ENCODE measurements around the gene PRKCE.

The PRKCE gene

DNA sequence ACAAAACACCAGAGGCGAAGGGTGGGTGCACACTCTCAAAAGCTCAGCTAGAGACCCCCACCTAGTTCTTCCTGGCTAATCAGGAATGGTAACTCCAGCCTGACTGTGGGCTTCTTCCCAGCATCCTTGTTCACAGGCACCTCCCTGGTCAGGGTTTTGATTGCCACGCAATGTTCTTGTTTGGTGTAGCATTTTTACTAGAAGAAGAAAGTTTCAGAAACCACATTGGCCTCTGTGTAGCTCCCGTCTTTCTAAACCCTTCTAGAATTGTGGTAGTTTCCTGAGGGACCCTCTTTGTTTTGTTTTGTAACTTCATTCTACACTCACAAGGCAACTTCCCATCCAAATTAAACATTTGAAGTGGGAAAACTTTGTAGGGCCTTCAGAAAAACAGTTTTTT lies 391.2 kb downstream of the PRKCE start:
- DNase-seq (ENCODE audit: low read depth in 2 of 2) = no peak

DNA sequence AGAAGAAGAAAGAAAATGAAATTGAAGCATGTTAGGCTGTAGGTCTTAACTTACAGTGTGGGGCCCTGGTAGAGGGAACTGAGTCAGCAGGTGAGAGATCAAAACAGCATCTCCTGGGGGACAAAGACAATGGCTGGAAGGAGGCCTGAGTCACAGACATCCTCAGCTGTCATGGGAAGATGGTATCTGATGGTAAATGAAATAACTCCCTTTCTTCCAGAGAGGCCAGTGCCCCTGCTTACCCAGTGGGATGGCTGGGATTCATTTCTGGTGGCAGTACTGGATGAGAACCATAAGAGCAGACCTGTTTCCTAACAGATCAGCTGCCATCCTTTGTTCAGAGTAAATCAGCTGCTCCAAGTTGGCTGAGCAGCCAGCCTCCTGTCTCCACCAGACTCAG lies 394.4 kb downstream of the PRKCE start:
- no peak for DNase-seq (ENCODE audit: low read depth in 2 of 2)

DNA sequence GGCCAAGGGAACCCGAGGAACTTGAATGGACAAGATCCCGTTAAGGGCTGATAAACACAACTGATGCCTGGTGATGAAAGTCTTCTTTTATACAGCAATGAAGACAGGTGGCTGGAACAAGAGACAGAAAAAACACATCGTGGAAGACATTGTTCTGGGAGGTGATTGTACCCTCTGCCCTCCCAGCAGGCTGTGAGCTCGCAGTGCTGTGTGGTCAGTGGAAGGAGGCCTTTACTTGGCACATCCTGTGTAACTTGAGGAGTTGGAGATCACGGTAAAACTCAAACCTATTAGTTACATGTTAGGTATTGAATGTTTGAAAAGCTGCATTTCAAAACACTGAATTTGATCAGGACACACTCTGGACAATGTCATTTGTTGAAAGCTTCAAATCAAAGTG lies 395.8 kb downstream of the PRKCE start:
- no peak for DNase-seq (ENCODE audit: low read depth in 2 of 2)

DNA sequence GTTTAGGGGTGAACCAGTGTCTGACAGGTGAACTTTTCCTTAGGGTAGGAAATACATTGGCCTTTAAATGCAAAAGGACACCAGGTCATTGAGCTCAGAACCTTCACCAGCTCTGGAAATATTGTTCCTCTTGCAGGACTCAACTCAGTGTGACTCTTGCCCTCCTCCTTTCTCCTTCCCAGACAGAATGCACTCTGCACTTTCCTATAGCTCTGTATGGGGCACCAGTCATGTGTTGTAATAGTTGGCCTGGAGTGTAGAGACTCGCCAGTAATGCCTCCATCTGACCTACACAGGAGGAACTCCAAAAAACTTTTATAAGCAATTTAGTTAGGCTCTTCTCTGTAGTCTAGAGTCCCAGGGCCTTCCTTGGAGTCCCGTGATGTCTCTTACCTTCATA lies 397.2 kb downstream of the PRKCE start:
- no peak for DNase-seq (ENCODE audit: low read depth in 2 of 2)

DNA sequence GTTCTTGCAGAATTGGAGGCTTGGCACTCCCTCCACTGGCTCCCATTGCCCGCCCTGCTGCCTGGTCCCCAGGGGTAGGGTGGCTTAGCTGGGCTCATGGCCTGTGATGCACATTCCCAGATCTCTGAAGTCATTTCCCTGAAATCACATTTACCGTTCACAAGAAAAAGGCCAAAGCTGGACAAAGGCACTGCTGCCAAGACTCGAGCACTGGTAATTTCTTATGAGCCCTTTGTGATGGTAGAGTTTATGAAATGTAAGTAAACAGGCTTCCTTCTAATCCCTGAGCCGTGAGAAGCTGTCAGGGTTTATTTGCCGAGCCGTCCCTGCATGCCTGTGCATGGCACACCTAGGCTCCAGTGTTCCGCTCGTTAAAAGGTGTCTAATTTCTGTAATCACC lies 398.6 kb downstream of the PRKCE start:
- no peak for DNase-seq (ENCODE audit: low read depth in 2 of 2)

DNA sequence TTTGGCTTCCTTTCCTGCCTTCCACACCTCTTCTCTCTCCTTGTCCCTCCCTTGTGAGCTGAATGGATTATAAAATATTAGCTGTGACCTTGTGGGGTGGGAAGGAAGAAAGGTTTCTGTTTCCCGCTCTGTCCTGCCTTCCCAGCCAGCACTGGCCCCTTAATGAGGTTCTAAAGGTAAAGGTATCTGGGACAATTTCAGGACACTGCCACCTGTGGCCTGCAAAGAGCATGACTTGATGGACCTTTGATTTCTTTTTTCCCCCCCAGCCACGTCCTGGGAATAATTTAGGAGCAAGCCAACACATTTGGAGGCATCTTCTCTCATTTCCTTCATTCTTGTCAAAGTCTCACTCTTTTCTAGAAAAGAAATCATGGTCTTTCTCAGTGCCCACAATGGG lies 399.0 kb downstream of the PRKCE start:
- DNase-seq (ENCODE audit: low read depth in 2 of 2) = no peak

DNA sequence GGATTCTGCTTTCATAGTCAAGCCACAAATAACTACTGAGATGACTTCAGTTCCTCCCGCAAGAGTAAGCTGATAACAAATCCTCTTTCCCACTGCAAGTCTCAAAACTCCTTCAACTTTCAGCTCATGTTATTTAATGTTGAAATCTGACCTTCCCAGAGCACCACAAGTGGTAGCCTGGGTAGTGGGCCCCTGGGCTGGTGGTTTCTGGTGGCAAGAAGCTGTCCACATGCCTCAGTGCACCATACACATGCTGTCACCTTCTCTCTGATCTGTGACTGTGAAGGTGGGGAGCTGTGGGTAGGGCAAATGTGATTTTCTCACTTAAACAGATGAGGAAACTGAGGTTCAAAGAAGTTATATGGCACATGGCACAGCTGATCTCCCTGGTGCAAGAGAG lies 399.6 kb downstream of the PRKCE start:
- DNase-seq (ENCODE audit: low read depth in 2 of 2) = no peak

DNA sequence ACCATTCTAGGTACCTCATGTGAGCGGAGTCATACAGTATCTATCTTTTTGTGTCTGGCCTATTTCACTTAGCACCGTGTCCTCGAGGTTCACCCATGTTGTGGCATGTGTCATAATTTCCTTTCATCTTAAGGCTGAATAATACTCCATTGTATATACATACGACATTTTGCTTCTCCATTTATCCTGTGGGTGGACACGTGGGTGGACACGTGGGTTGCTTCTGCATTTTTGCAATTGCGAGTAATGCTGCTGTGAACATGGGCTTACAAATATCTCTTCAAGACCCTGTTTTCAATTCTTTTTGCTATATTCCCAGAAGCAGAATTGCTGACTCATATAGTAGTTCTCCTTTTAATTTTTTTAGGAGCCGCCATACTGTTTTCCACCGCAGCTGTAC lies 402.1 kb downstream of the PRKCE start:
- no peak for DNase-seq (ENCODE audit: low read depth in 2 of 2)

DNA sequence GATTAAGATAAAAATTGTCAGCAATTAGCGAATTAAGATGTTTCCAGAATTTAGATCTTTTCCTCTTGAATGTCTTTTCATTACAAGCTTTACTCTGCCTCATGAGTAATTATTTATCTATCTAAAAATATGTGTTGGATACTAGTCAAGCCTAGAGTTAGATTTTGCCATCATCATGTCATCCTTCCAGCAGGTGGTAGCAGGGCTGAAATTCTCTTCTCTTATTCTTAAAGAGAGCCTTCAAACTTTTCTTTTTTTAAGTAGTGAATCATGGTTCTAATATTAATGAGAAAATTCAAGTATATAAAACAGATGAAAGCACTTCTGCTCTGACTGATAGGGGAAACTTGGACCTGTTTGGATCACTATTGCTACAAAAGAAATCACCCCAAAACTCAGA lies 405.1 kb downstream of the PRKCE start:
- DNase-seq (ENCODE audit: low read depth in 2 of 2) = no peak

DNA sequence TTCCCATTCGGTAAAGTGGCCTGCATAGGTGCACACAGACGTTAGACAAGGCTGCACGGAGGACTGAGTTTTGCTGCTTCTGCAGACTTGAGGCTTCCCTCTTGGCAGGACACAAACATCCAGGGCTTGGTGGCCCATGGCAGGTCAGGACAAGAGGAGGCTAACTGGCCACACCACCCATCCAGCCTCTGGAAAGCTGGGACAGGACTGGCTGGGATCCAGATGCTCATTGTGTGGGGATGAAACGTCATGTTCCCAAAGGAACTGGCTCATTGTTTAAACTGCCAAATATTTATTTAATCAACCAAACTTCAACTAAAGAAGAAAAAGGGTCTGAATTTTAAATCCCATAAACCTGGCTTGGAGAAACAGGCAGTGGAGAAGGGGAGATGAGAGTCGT lies 406.7 kb downstream of the PRKCE start:
- no peak for DNase-seq (ENCODE audit: low read depth in 2 of 2)

DNA sequence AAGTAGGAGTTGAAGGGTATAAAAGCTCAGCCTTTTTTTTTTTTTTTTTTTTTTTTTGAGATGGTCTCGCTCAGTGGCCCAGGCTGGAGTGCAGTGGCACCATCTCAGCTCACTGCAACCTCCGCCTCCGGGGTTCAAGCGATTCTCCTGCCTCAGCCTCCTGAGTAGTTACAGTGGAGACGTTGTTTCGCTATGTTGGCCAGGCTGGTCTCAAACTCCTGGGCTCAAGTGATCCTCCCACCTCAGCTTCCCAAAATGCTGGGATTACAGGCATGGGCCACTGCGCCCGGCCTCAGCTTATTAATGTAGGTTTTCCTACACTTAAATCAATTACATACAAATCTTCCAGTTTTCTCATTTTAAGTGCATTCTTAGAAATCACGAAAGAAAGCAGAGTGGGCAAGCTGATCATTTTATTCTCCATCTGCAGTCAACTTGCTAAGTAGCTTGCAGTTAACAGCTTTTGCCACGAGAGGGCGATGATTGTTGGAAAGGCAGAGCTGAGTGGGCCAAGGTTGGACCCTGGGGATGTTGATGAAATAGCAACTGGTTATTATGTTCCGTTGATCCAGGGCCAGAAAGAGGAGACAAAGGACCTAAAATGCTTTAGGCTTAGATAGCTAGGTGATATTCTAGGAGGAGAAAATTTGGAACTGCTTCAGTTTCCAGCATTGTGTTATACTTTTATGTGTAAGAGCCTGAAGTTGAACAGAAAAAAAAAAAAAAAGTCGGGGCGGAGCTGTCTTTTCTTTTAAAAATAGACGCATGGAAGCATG lies 411.4 kb downstream of the PRKCE start:
- peak; percentile 72 for DNase-seq (ENCODE audit: low read depth in 2 of 2)

DNA sequence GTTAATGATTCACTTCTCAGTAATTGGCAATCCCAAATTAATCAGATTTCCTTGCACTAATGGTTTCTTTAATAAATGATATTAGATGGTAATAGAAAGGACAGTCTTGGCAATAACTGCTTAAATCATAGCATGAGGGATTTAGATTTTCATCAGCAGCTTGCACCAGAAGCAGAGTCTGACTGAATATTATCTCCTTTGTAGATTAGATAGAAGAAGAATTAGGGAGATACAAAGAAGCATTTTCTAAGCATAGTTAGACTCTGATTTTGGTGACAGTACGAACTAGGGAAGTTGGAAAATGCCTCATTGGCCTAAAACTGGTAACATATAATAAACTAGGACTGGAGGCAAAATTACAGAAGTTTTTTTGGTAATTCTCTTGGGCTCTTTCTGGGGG lies 412.9 kb downstream of the PRKCE start:
- no peak for DNase-seq (ENCODE audit: low read depth in 2 of 2)

DNA sequence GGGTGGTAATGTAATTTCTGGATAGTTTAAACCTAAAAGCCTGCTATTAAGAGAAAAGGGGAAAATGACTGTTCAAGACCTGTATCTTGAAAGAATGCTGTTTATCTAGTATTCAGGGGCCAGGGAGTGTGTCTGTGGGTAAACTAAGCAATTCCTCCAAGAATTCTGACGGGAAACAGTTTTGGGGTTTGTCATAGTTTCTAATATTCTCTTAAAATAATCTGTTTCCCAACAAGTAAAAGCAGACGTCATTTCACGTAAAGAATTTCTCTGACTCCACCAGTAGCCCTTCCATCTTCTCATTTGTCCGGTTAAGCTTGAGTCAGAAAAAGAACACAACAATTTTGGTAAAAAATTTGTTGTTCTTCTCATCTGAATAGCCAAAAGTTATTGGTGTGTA lies 413.7 kb downstream of the PRKCE start:
- no peak for DNase-seq (ENCODE audit: low read depth in 2 of 2)

DNA sequence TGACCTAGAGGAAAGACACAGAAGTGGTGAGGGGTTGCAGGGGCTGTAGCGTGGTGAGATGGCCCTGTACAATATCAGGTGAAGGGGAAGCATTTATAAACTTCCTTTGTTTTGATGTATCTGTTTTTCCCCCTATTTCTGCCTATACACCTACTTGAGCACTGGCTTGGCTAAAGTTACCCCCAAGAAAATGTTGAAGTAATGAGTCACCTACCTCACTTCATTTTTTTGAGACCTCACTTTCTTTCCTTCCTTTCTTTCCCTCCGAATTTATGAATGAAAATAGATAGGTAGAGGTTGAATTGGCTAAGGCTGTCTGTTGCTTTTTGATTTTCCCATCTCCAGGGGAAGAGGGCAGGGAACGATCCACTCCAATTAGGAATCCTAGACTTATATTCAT lies 414.6 kb downstream of the PRKCE start:
- DNase-seq (ENCODE audit: low read depth in 2 of 2) = no peak

DNA sequence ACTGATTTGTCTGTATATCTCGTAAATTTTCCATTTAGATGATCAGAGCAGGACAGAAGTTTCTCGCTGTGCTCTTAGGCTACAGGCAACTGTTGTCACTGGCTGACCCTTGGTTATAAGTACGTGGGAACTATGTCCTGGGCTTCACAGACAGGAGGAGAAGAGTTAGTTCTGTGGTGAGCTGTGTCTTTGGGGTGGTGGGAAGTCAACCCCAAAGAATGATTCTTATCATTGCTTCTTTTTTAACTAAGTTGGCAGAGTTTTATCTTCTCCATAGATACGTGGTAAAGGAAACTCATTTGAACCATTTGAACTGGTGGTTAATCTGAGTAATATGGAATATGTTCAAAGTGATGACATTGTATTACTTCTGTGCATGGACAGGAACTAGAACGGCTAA lies 415.1 kb downstream of the PRKCE start:
- no peak for DNase-seq (ENCODE audit: low read depth in 2 of 2)

DNA sequence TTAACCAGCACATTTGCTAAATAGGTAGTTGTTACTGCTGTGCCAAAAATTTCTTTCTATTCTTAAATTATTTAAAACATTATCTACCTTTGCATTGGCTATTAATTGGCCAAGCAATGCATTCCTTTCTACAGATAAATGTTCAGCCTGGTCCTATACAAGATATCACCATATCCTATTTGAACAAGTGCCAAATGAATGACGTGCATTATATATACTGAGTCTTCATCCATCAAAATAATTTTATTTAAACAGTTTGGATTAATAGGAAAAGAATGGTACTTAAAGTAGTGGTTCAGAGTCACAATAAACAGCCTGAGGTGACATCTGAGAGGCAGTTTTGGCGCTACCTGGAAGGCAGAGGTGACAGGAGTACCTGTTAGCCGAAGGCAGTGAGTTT lies 415.6 kb downstream of the PRKCE start:
- no peak for DNase-seq (ENCODE audit: low read depth in 2 of 2)

DNA sequence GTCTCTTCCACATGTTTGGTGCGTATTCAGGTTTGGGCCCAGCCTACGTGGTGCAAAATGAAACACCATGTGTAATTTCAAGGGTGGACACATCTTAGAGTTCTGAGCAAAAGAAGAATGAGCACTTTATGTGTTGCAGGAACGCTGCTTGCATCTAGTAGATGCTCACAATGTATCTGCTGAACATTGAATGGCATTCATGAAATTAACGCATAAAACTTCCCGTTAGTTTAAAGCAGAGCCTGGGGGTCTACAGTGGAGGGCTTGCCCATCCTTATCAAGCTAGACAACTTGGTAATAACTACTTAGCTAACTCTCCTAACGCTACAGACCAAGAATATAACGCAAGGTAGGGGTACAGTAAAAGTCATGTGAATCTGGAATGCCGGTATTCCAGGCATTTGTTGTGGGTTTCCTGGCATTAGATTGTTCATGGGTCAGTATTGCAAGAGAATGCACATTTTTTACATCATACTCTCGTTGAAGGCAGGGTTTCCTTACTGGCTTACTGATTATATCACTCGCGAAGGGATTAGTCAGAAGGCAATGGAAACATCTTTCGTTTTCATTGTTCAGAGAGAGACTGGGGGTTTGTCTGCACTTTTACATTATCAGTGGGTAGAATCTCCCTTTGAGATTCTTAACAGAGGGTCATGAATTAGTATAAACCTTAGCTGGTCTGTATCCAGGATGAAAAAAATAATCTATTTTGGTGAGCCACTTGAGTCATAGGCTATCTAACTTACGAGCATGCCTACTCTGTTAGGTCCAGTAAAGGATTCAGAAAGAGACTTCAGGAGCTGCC lies 416.2 kb downstream of the PRKCE start:
- DNase-seq (ENCODE audit: low read depth in 2 of 2) = no peak

DNA sequence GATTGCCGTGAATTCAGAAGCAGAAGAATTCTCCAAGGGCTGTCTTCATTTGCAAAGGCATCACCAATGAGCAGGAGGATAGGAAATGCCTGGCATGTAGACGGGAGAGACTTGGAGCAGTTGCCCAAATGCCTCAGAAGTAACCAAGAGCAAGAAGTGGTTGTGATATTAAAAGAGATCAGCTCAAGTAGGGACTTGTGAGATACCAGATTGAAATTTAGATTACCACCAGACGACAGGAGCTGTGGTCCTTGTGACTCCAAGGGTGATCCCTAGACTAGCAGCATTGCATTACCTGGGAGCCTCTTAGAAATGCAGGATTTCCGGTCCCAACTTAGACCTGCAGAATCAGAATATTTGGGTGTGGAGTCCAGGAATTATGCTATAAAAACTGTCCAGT lies 417.2 kb downstream of the PRKCE start:
- DNase-seq (ENCODE audit: low read depth in 2 of 2) = no peak

DNA sequence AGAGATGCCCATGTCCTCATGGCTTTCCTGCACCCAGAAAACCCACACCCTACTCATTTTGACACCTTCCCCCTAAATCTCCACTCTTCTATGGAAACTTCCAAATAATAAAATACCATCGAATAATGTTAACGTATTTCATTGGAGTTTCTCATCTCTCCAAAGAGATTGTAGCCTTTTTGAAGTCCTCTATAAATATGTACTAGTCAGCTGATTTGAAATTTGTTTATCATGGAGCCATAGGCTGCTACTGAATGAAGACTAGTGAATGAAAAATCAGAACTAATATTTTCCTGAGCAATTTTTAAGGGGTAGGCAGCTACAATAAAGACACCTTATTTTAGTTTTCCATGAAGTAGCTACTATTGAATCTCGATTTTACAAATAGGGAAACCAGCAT lies 419.6 kb downstream of the PRKCE start:
- no peak for DNase-seq (ENCODE audit: low read depth in 2 of 2)

DNA sequence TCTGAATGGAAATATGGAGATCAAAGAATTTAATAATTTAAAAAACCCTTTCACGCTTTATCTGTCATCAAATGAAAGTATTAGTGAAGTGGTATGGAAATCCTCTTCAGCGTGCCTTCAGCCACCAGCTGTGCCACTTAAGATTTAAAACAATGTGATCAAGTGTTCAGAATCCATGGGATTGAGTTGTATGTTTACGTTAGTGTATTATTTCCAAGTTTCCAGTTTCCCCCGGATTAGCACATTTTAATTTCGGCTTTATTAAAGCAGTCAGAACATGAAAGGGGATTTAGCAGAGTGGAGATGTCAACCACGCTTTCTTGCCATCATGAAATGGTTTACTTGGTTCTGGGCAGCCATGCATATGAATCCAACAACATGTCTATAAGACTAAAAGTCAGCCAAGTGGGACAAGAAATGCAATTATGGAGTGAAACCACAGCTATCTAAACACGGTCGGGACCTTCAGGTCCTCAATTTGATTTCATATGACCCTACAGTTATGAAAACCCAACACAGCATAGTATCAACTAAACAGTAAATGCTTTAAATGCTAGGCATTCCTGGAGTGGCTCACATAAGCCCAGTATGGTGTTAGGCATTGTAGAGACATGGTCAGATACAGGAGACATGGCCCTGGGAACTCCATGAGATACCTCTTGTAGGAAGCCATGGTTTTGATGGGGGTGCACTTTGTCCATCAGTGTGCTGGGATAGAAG lies 420.8 kb downstream of the PRKCE start:
- no peak for DNase-seq (ENCODE audit: low read depth in 2 of 2)

DNA sequence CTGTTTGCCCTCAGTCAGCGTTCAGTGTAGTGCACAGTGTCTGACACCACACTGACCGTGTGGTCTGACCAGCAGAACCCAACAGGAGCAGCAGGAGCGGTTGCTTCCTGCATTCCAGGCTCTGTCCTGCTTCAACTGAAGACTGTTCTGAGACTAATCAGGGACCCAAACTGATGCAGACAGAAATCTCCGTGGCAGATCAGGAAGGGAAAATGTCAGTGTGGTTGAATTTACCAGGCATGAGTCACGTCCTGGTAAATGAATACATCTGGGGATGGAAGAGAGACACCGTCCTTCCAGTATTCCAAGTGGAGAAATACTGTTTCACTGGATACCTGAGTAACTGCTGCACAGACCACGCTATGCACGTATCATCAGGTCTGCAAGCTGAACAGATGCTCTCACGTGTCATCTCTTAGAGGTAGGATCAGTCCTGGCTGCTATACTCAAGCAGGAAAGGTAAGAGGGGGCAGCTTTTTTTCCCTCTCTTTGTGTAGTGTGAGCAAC lies 422.1 kb downstream of the PRKCE start:
- DNase-seq (ENCODE audit: low read depth in 2 of 2) = no peak

DNA sequence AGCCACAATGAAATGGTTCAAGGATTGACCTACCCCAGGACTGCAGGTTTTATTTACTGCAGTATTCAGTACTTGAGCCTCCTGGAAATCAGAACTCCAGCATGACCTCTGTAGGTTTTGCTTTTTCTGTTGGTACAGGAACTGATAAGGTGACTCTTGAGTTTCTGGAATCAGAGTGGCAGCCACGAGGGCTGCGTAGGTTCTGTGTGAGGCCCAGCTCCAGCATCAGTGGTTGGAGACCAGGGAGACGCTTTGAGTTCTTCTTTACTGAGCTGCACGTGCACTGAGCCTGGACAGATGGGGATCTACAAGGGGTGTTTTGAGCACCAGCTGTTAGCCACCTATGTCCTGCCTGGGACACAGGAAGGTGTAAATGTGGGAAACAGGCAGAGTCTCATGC lies 423.0 kb downstream of the PRKCE start:
- DNase-seq (ENCODE audit: low read depth in 2 of 2) = no peak

DNA sequence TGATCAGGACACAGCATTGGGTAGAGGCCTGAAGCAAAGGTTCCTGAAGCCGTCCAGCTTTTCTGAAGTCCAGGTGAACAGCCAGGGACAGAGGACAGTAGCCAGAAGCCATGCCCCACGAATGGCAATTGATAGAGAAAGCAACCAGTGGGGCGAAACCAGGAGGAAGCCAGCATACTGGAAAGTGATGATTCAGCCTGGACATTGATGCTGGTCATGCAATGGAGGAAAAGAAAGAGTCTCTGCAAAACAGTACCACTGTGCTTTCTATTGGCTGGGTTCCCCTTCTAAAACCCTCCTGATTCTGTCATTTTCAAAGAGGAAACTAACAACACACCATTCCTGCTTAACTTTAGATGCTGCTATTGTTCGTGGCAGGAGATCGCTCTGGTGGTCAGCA lies 424.4 kb downstream of the PRKCE start:
- no peak for DNase-seq (ENCODE audit: low read depth in 2 of 2)
